GM21528 (cell line): ENCODE data around the gene SAMD10.

Experiments
- ATAC-seq: cut with Tn5 transposase; IDR thresholded peaks from one replicate; pipeline ENCODE4 v1.9.1; 2021; ENCODE audit warnings: mild to moderate bottlenecking, moderate library complexity; ENCODE audit not compliant: unreplicated experiment, low FRiP score

Gene SAMD10

GRCh38 chr20:63926298-63926697 lies 53.1 kb downstream of the SAMD10 start:
- no peak for ATAC-seq

DNA sequence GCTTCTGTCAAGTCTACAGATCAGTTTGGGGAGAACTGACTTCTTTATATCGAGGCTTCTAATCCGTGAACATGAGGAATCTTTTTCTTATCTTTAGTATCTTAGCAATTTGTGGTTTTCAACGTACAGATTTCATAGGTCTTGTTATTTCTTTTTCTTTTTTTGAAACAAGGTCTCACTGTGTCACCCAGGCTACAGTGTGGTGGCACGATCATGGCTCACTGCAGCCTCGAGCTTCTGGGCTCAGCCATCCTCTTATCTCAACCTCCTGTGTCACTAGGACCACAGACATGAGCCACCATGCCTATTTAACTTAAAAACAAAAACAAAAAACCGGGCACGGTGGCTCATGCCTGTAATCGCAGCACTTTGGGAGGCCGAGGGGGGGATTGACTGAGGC lies 55.2 kb downstream of the SAMD10 start:
- no peak for ATAC-seq
